Measurements from ENCODE around the gene AKAP9.
"Not testable (repeated sequence)": the region's sequence is repeated elsewhere in the genome, so short reads cannot be mapped to it uniquely, and the experiment has no call there.

AKAP9 gene

DNA sequence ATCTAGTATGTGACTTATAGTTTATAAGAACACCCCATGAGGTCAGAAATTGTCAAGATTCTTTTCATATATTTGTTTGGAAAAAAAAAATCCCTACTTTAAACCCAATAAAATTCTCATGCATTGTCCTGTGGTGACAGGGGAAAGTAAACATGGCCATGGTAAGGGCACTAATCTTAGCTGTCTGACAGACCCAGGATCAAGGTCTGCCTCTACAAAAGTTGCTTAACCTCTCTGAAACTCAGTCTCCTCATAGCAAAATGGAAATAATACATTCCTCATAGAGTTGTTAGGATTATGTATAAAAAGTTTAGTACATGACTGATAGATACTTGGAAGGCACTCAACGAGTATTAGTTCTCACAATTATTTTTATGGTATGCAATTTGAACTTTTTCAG is 22.3 kb upstream of the AKAP9 start:
- Mint-ChIP-seq H3K36me3 (ENCODE audit: low read depth) (no peaks in the 10 kb centered on the region), H3K9me3 (no peaks in the 10 kb centered on the region), H3K27ac (no peak overlapping the region), H3K4me1 (ENCODE audit: low read depth) (no peaks in the 10 kb centered on the region), H3K4me3 (no peak overlapping the region), H3K27me3 (no peaks in the 10 kb centered on the region)
- intact Hi-C loops (cut with micrococcal nuclease), result no loop called here

DNA sequence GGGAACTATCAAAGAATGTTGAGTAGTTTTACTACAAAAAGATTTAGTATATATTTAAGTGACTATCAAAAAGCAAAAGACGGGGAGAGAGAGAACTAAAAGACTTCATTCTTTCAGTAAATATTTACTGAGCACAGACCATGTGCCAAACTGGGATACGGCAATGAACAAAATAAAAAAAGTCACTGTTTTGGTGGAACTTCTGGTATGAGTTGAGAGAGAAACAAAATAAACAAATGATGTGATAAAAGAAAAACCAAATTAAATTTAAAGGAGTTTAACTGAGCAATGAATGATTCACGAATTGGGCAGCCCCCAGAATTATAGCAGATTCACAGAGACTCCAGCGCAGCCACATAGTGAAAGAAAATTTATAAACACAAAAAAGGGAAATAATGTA is 17.8 kb upstream of the AKAP9 start:
- Mint-ChIP-seq H3K36me3 (ENCODE audit: low read depth) (no peaks in the 10 kb centered on the region), H3K4me3 (no peak overlapping the region), H3K4me1 (ENCODE audit: low read depth) (no peaks in the 10 kb centered on the region), H3K27me3 (no peaks in the 10 kb centered on the region), H3K27ac (no peak overlapping the region), H3K9me3 (no peaks in the 10 kb centered on the region)
- intact Hi-C loops (cut with micrococcal nuclease), result no loop called here

DNA sequence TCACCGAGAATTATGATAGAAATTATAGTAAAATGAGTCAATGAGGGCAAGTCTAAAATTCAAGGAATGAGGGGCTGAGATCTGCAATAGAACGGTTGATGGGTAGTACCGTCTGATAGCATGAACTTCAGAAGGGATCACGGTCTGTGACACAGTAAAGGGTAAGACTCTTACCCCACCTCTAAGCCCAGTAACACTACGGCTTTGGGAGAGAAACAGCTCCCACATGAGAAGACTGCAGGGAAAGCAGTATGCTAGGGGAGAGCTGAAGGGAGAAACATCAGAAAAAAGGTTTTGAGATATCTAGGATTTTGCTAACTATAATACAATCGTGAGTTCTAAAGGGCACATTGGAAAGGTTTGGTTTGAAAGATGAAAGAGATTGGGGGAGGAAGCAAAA is 12.8 kb upstream of the AKAP9 start:
- H3K4me1 Mint-ChIP-seq (ENCODE audit: low read depth), result no peaks in the 10 kb centered on the region
- H3K27ac Mint-ChIP-seq, result no peak overlapping the region
- H3K4me3 Mint-ChIP-seq, result no peak overlapping the region
- H3K9me3 Mint-ChIP-seq, result no peaks in the 10 kb centered on the region
- no peaks in the 10 kb centered on the region for H3K27me3 Mint-ChIP-seq
- H3K36me3 Mint-ChIP-seq (ENCODE audit: low read depth), result no peaks in the 10 kb centered on the region
- intact Hi-C loops (cut with micrococcal nuclease), result no loop called here

DNA sequence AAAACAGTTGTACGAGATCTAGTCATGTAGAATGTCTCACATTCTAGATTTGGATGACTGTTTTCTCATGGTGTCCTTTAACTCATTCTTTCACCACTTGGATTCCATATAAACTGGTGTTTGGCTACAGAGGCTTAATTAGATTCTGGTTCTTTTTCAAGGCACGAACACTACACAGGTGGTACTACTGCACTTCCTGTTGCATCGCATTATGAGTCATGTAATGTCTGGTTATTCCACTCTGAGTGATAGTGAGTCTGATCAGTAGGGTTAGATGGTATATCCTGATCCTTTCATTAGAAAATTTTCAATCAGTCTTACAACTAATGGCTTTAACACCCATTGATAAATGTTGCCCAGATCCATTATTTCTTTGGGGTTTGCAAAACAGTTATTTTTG is 11.2 kb upstream of the AKAP9 start:
- intact Hi-C loops (cut with micrococcal nuclease), result no loop called here
- Mint-ChIP-seq H3K36me3 (ENCODE audit: low read depth) (no peaks in the 10 kb centered on the region), H3K4me3 (no peak overlapping the region), H3K27me3 (no peaks in the 10 kb centered on the region), H3K4me1 (ENCODE audit: low read depth) (no peaks in the 10 kb centered on the region), H3K27ac (no peak overlapping the region), H3K9me3 (no peaks in the 10 kb centered on the region)

DNA sequence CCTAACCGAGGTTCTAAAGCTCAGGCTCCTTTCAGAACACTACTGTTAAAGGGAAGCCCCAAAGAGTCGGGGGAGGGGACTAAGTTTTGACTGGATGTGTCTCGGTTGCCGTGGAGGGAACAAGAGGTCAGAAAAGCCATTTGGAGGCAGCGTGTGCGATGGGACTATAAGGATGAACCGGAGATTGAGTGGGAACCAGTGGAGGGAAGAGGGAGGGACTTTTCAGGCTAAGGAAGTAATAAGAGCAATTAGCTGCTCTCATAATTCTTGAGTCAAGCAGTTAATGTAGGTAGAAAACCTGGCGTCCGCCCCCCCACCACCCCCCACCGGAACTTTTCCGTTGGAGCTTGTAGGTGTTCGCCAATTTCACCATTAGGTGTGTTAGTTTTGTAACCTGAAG is 491 bp upstream of the AKAP9 start:
- H3K27me3 Mint-ChIP-seq, result peaks cover 2% of the 10 kb centered on the region
- no peaks in the 10 kb centered on the region for H3K9me3 Mint-ChIP-seq
- peak overlapping the region; percentile 97 for H3K27ac Mint-ChIP-seq
- peak overlapping the region; percentile 98 for H3K4me3 Mint-ChIP-seq
- intact Hi-C loops (cut with micrococcal nuclease), result loop anchor here (1.0 to 5.0 kb wide), 2 partner anchors 60 to 302 kb away; partner anchors contain the start of gene MTERF1
- peaks cover 15% of the 10 kb centered on the region for H3K36me3 Mint-ChIP-seq (ENCODE audit: low read depth)
- H3K4me1 Mint-ChIP-seq (ENCODE audit: low read depth), result peaks cover 31% of the 10 kb centered on the region

DNA sequence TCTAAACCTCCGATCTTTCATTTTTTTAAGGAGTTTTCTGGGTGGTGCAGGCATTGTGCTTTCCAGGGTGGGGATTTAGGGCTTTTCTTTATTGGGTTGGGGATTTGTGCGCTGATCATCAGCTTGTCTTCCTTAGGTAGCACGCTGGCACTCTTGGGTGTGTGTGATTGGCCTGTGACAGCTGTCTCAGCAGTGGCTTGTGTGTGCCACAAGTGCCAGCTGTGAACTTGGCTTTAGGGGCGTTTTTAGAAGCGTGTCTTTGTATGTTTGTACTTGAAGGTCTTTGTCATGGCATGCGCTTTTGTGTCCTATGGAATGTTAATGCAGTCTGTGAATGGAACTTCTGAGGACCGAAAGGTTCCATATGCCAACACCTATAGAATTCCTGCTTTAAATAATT is 788 bp downstream of the AKAP9 start:
- peak overlapping the region; percentile 98 for H3K4me3 Mint-ChIP-seq
- H3K4me1 Mint-ChIP-seq (ENCODE audit: low read depth), result peaks cover 40% of the 10 kb centered on the region
- intact Hi-C loops (cut with micrococcal nuclease), result loop anchor here (5.0 kb wide), 1 partner anchor 301 kb away; no protein-coding TSS in a partner anchor
- H3K27me3 Mint-ChIP-seq, result peaks cover 2% of the 10 kb centered on the region
- H3K36me3 Mint-ChIP-seq (ENCODE audit: low read depth), result peaks cover 15% of the 10 kb centered on the region
- H3K27ac Mint-ChIP-seq, result peak overlapping the region; percentile 97
- no peaks in the 10 kb centered on the region for H3K9me3 Mint-ChIP-seq

DNA sequence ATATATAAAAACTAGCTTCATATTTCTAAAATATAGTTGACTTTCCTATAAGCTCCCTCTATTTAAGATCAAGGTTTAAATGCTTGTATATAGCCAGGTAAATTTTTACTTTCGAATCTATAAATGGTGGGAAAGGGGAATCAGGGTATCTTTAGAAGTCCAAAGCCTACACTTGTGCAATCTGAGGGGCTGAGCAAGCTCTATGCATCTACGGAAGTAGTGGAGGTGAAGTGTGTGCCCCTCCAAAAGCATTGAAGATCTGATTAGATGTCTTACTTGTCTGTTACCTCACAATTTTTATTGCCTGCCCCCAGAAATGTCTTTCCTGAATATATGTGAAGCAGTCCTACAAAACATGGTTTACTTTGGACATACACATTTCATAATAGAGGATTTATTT is 1.6 kb downstream of the AKAP9 start:
- intact Hi-C loops (cut with micrococcal nuclease), result loop anchor here (5.0 kb wide), 1 partner anchor 300 kb away; no protein-coding TSS in a partner anchor
- H3K36me3 Mint-ChIP-seq (ENCODE audit: low read depth), result peaks cover 15% of the 10 kb centered on the region
- H3K27ac Mint-ChIP-seq, result no peak overlapping the region
- H3K27me3 Mint-ChIP-seq, result peaks cover 1% of the 10 kb centered on the region
- H3K4me1 Mint-ChIP-seq (ENCODE audit: low read depth), result peaks cover 48% of the 10 kb centered on the region
- H3K9me3 Mint-ChIP-seq, result no peaks in the 10 kb centered on the region
- no peak overlapping the region for H3K4me3 Mint-ChIP-seq

DNA sequence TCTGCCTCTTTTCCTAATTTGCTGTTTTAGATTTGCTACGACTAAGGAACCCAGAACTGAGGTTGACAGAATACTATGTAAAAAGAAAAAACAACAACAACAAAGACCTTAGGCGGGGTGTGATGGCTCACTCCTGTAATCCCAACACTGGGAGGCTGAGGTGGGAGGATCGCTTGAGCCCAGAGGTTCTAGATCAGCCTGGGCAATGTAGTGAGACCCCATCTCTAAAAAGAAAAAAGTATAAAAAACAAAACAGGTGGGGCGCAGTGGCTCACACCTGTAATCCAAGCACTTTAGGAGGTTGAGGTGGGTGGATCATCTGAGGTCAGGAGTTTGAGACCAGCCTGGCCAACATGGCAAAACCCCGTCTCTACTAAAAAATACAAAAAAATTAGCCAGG is 4.3 kb downstream of the AKAP9 start:
- H3K27ac Mint-ChIP-seq, H3K4me3 Mint-ChIP-seq, H3K27me3 Mint-ChIP-seq, H3K9me3 Mint-ChIP-seq: not testable (repeated sequence)
- intact Hi-C loops (cut with micrococcal nuclease), result loop anchor here (5.0 kb wide), 1 partner anchor 297 kb away; no protein-coding TSS in a partner anchor
- Mint-ChIP-seq H3K4me1 (ENCODE audit: low read depth) (peaks cover 43% of the 10 kb centered on the region), H3K36me3 (ENCODE audit: low read depth) (peaks cover 15% of the 10 kb centered on the region)

DNA sequence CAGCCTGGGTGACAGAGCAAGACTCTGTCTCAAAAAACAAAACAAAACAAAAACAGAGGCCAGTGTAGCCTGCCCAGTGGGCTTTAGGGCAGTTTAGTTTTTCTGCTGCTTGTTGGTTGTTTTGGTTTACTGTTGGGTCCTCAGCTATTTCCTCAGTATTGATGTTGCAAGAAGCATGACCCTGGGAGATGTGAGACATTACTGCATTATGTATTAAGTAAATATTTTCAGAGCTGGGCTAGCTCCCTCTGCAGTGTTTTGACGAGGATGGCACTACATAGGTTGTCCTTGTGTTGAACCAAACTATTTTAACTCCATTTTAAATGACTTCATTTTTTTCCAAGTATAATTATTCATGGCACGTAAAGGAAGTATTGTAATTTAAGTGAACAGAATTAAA is 4.8 kb downstream of the AKAP9 start:
- Mint-ChIP-seq H3K27me3 (no peaks in the 10 kb centered on the region), H3K27ac (no peak overlapping the region), H3K9me3 (no peaks in the 10 kb centered on the region), H3K4me1 (ENCODE audit: low read depth) (peaks cover 39% of the 10 kb centered on the region), H3K36me3 (ENCODE audit: low read depth) (peaks cover 12% of the 10 kb centered on the region), H3K4me3 (no peak overlapping the region)
- intact Hi-C loops (cut with micrococcal nuclease), result no loop called here

DNA sequence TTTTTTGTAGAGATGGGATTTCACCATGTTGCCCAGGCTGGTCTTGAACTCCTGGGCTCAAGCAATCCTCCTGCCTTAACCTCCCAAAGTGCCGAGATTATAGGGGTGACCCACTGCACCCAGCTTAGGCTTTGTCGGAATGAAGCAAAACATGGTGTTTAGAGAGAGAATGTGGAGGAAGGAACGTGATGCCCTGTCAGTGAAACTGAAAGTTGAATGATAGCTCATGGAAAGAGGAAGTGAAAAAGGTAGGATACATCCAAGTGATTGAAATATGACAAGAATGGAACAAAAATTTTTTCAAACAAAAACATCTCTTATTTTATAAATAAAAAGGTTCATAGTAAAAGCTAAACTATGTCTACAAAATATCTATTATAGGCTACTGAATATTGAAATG is 5.9 kb downstream of the AKAP9 start:
- intact Hi-C loops (cut with micrococcal nuclease), result no loop called here
- peak overlapping the region; percentile 18 for H3K4me3 Mint-ChIP-seq
- H3K27ac Mint-ChIP-seq, result peak overlapping the region; percentile 77
- no peaks in the 10 kb centered on the region for H3K9me3 Mint-ChIP-seq
- H3K36me3 Mint-ChIP-seq (ENCODE audit: low read depth), result peaks cover 7% of the 10 kb centered on the region
- H3K4me1 Mint-ChIP-seq (ENCODE audit: low read depth), result peaks cover 35% of the 10 kb centered on the region
- no peaks in the 10 kb centered on the region for H3K27me3 Mint-ChIP-seq

DNA sequence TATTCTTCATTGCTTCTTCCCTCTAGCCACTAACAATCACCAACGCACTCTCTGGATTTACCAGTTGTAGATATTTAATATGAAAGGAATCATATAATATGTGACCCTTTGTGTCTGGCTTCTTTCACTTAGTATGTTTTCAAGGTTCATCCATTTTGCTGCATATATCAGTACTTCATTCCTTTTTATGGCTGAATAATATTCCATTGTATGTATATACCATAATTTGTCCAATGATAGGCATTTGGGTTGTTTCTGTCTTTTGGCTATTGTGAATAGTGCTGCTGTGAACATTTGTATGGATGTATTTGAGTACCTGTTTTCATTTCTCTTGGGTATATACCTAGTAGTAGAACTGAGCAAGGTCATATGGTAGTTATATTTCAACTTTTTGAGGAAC is 7.3 kb downstream of the AKAP9 start:
- Mint-ChIP-seq H3K4me3 (no peak overlapping the region), H3K27me3 (no peaks in the 10 kb centered on the region), H3K27ac (no peak overlapping the region), H3K36me3 (ENCODE audit: low read depth) (peaks cover 12% of the 10 kb centered on the region), H3K4me1 (ENCODE audit: low read depth) (peaks cover 29% of the 10 kb centered on the region), H3K9me3 (no peaks in the 10 kb centered on the region)
- intact Hi-C loops (cut with micrococcal nuclease), result no loop called here

DNA sequence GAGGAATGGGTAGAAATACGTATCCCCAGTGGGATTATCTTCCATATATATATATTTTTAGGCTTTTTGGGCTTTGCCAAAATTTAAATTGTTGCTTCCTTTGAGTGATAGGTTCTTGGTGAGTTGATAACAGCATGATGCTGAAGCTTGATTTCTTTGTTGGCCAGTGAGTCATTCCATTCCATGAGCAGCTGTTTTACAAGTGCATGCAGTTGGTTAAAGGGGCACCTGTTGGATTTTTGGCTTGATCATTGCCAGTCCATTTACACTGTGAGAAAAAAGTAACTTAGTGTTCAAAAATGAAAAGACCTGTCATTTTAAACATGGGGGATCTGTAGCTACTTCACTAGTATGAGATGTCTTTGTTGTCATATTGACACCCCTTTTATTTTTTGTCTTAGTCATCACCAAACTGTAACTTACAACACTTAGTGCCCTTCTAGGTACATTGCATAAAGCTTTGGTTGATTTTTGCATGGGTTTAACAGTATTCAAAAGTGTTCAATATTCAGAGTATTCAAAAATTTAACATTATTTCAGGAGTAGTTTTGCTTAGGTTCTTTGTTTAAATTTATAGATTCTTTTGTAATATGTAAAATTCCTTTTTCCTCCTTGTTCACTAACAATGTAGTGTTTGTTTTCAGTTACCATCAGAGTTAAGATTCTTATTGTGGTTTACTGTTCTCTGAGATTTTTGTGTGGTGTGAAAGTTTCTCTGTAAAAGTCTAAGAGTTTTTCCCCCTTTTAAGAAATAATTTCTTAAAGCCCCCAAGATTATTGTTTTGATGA is 8.8 kb downstream of the AKAP9 start:
- Mint-ChIP-seq H3K27ac (no peak overlapping the region), H3K4me1 (ENCODE audit: low read depth) (peaks cover 31% of the 10 kb centered on the region), H3K36me3 (ENCODE audit: low read depth) (peaks cover 12% of the 10 kb centered on the region), H3K27me3 (no peaks in the 10 kb centered on the region), H3K9me3 (no peaks in the 10 kb centered on the region), H3K4me3 (no peak overlapping the region)
- intact Hi-C loops (cut with micrococcal nuclease), result no loop called here

DNA sequence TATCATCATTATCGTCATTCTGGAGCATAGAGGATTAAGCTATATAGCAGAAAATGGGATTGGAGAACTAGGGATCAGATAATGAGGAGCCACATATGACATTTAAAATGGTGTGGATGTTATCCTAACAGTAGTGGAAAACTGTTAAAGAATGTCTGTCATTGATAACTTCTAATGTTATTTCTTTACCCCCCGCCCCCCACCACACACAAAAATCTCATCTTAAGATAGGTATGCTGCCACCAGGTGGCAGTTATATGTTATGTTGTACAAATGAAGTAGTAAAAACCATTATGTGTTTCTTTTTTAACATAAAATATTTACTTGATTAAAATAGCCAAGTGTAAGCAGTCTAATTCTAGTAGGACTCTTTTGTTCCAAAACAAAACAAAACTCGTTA is 13.0 kb downstream of the AKAP9 start:
- no peak overlapping the region for H3K4me3 Mint-ChIP-seq
- H3K27ac Mint-ChIP-seq, result no peak overlapping the region
- H3K9me3 Mint-ChIP-seq, result no peaks in the 10 kb centered on the region
- intact Hi-C loops (cut with micrococcal nuclease), result no loop called here
- H3K27me3 Mint-ChIP-seq, result no peaks in the 10 kb centered on the region
- peaks cover 20% of the 10 kb centered on the region for H3K36me3 Mint-ChIP-seq (ENCODE audit: low read depth)
- H3K4me1 Mint-ChIP-seq (ENCODE audit: low read depth), result peaks cover 6% of the 10 kb centered on the region

DNA sequence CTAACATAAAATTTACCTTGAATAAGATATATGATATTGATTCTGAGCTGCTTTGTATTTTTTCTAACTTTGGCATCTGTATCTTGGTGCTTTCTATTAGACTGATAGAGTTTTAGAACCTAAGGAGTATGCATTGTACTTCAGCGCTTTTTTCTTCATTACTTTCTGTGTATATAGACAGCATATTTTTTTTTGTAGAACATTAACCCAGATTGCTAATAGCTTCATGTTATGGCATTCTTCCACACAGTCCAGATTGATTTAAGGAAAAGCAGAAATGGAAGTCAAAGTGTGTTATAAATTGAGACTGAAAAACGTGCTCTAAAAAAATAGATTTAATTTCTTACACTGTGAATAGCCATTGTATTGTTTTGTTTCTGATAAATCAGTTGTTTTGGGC is 15.8 kb downstream of the AKAP9 start:
- H3K4me1 Mint-ChIP-seq (ENCODE audit: low read depth); intact Hi-C loops (cut with micrococcal nuclease); H3K9me3 Mint-ChIP-seq; H3K4me3 Mint-ChIP-seq; H3K27ac Mint-ChIP-seq; H3K27me3 Mint-ChIP-seq: not testable (repeated sequence)
- H3K36me3 Mint-ChIP-seq (ENCODE audit: low read depth), result peaks cover 21% of the 10 kb centered on the region

DNA sequence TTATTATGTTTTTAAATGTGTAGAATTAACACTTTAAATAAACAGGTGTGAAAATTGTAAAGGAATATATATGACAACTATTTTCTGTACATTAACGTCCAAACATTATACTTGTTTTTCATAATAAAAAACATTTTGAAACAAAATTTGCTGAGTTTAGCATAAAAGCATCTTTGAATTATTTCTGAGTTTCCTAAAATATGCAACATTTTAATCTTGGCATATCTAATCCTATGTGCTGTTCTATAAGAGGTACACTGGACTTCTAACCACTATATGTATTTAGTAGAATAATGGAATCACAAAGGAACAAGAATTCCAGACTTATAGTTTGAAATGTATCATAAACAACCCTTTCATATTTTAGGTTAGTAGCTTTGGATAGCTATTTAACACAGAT is 16.6 kb downstream of the AKAP9 start:
- H3K27me3 Mint-ChIP-seq, result no peaks in the 10 kb centered on the region
- peaks cover 14% of the 10 kb centered on the region for H3K36me3 Mint-ChIP-seq (ENCODE audit: low read depth)
- no peaks in the 10 kb centered on the region for H3K9me3 Mint-ChIP-seq
- no peak overlapping the region for H3K27ac Mint-ChIP-seq
- H3K4me3 Mint-ChIP-seq, result no peak overlapping the region
- H3K4me1 Mint-ChIP-seq (ENCODE audit: low read depth), result peaks cover 6% of the 10 kb centered on the region
- intact Hi-C loops (cut with micrococcal nuclease), result no loop called here
